Sigmoid colon (tissue), 7 donors: ENCODE measurements around the gene KCNMB3. TPM values are rescaled to one million over a fixed set of nuclear protein-coding genes. Genes with fewer than 3 reads are reported as not detected.

Experiments used
- DNase-seq: peaks from one replicate; pipeline ENCODE4 v3.0.0-alpha.2; 2019
- H3K27ac ChIP-seq, 4 donors: fragments of 200-600 bp; sonication (generic); one replicate each; pipeline ENCODE4 v1.5.1; 2016 to 2019; ENCODE audit warnings: mild to moderate bottlenecking in 1 of 4
- H3K27me3 ChIP-seq, 3 donors: fragments of 200-600 bp; sonication (generic); one replicate each; pipeline ENCODE4 v1.5.1; 2019; ENCODE audit warnings: mild to moderate bottlenecking in 1 of 3
- H3K36me3 ChIP-seq, 4 donors: fragments of 200-600 bp; sonication (generic); one replicate each; pipeline ENCODE4 v1.5.1; 2016 to 2019
- H3K4me1 ChIP-seq, 4 donors: fragments of 200-600 bp; sonication (generic); one replicate each; pipeline ENCODE4 v1.5.1; 2017 to 2019
- H3K4me3 ChIP-seq, 4 donors: fragments of 200-600 bp; sonication (generic); one replicate each; pipeline ENCODE4 v1.5.1; 2017 to 2019; ENCODE audit warnings: mild to moderate bottlenecking in 2 of 4, moderate library complexity in 1 of 4
- H3K9me3 ChIP-seq, 4 donors: fragments of 200-600 bp in 3 of 4; sonication (generic) in 3 of 4; one replicate each; pipeline versions ENCODE4 v1.5.1 to v1.6.1; 2013 to 2019
- CTCF ChIP-seq, 4 experiments: fragments of 450-650 bp in 3 of 4; fragments of 200-600 bp in 1 of 4; IDR thresholded peaks; one replicate each; pipeline ENCODE4 v1.5.1; 2016 to 2019; ENCODE audit warnings: antibody characterized with exemption in 4 of 4, mild to moderate bottlenecking in 3 of 4, moderate library complexity in 2 of 4
- EP300 ChIP-seq, 4 donors: sonication (generic); formaldehyde crosslinking; IDR thresholded peaks; one replicate each; pipeline ENCODE4 v1.6.1; 2017; ENCODE audit warnings: antibody characterized with exemption in 4 of 4
- POLR2A ChIP-seq, 2 donors: fragments of 450-650 bp; IDR thresholded peaks; one replicate each; pipeline ENCODE4 v1.6.1; 2016; ENCODE audit warnings: antibody characterized with exemption in 2 of 2, mild to moderate bottlenecking in 2 of 2, moderate library complexity in 2 of 2
- POLR2AphosphoS5 ChIP-seq, 4 donors: sonication (generic); formaldehyde crosslinking; IDR thresholded peaks; one replicate each; pipeline ENCODE4 v1.6.1; 2017; ENCODE audit warnings: antibody characterized with exemption in 4 of 4
- WGBS, 2 donors: extraction: QIAGEN DNeasy Blood & Tissue Kit; methylation state at CpG; one replicate each; pipeline ENCODE4 v1.1.7; 2013; 5-methylcytosine and 5-hydroxymethylcytosine counted together
- intact Hi-C: fragments of 100-400 bp; cut with DNase I; formaldehyde crosslinking; loops from one replicate; pipeline ENCODE4 v1.15.1; 2023
- polyA plus RNA-seq, 3 donors: library from polyadenylated mRNA; stranded (reverse); fragments of 200-250 nt; gene quantifications; one replicate each; pipeline ENCODE4 v1.2.3, GENCODE V29; 2013
- total RNA-seq, 4 donors: library from RNA; depleted of rRNA; stranded (reverse); fragments of >200 nt; gene quantifications; one replicate each; pipeline ENCODE4 v1.1.0, GENCODE V29; 2016
- donor health status: healthy with polysubstance abuse.
- donor health status: Bipolar disorder and iron deficiency.
- donor health status: healthy.

KCNMB3 gene
- total and polyA plus RNA-seq, 7 donors = 0.60 to 7.2 (median 2.7) TPM

DNA sequence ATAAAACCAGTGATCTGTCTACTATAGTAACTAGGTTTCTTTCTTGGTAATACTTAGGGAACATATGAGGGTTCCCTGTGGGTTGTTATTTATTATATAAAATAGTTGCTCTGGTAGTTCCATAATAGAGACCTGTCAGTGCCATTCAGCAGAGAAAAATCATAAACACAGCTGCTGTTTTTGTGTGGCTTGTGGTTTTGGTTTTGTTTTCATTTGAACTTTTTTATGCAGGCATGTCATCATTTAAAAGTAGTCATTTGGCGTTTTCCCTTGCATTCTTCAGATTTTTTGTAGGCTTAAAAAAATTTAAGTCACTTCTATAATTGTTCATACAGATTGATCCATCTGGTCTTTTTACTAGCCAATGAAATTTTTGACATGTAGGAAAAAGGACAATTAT, 54.8 kb downstream of the KCNMB3 start:
- TF ChIP-seq POLR2A (IDR thresholded peaks at IDR 0.05) = no peak
- TF ChIP-seq EP300 (IDR thresholded peaks at IDR 0.05) = no peak
- TF ChIP-seq CTCF (IDR thresholded peaks at IDR 0.05) = no peak
- intact Hi-C loops = no loop called here
- 14 to 64% methylated on average over 1 of the region's 1 CpG for WGBS, 2 donors

DNA sequence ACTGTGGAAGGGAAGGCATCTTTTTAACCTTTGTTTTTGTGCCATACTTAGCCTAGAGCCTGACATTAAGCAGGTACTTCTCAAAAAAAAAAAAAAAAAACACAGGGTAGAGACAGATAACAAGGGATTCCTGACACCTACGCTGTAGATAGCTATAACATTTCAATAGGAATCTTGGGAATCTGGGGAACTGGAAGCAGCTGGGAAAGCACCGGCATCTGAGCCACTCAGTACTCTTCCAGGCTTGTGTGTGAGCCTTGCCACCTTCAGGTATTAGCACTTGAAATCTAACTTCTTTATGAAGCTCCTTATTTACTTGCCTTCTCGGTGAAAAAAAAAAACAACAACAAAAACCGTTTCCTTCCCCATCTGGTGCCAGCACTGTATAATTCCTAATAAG, 56.0 kb downstream of the KCNMB3 start:
- WGBS, 2 donors = 57 to 81% methylated on average over 4 of the region's 4 CpGs
- intact Hi-C loops = no loop called here

More for the DNA sequence above, 54.8 kb downstream of the KCNMB3 start:
- Histone ChIP-seq H3K36me3 (peaks cover 0 to 14% (median 0%) of the 10 kb centered on the region in 4 donors), H3K27ac (peak overlapping the region in 3 of 4 donors; percentile 5 to 22 (median 20)), H3K27me3 (no peaks in the 10 kb centered on the region), H3K9me3 (no peaks in the 10 kb centered on the region), H3K4me3 (no peak overlapping the region), H3K4me1 (peaks cover 0 to 33% (median 28%) of the 10 kb centered on the region in 4 donors)
- DNase-seq = no peak

More for the DNA sequence above, 56.0 kb downstream of the KCNMB3 start:
- no peak for DNase-seq
- no peak for TF ChIP-seq POLR2A (IDR thresholded peaks at IDR 0.05)
- no peak for TF ChIP-seq EP300 (IDR thresholded peaks at IDR 0.05)
- no peak for TF ChIP-seq CTCF (IDR thresholded peaks at IDR 0.05)
- TF ChIP-seq POLR2AphosphoS5 (IDR thresholded peaks at IDR 0.05) = no peak
- Histone ChIP-seq H3K27ac (peak overlapping the region in 2 of 4 donors; percentile 3 to 11), H3K27me3 (no peaks in the 10 kb centered on the region), H3K4me3 (no peak overlapping the region), H3K36me3 (peaks cover 0 to 5% (median 0%) of the 10 kb centered on the region in 4 donors), H3K9me3 (no peaks in the 10 kb centered on the region), H3K4me1 (peaks cover 0 to 44% (median 40%) of the 10 kb centered on the region in 4 donors)

Other genes with a start within 250 kb of the KCNMB3 start
- 10 to 100 TPM; 12.4 to 16.9 (median 14.7) TPM for gene ZMAT3, start 179.3 kb downstream of the KCNMB3 start, total RNA-seq
- gene ZMAT3, start 179.3 kb downstream of the KCNMB3 start, polyA plus RNA-seq = 1 to 10 TPM; 2.4 to 3.8 (median 3.0) TPM
- gene PIK3CA, start 102.8 kb downstream of the KCNMB3 start, total RNA-seq = 10 to 100 TPM; 21.6 to 44.6 (median 25.4) TPM
- 1 to 10 TPM; 3.0 to 7.6 (median 3.5) TPM for gene PIK3CA, start 102.8 kb downstream of the KCNMB3 start, polyA plus RNA-seq
- 10 to 100 TPM; 48.7 to 75.9 (median 65.8) TPM for gene ZNF639, start 71.9 kb upstream of the KCNMB3 start, total RNA-seq
- 10 to 100 TPM; 16.4 to 22.8 (median 18.5) TPM for gene ZNF639, start 71.9 kb upstream of the KCNMB3 start, polyA plus RNA-seq
- gene MFN1, start 96.6 kb upstream of the KCNMB3 start, total RNA-seq = 10 to 100 TPM; 27.6 to 42.1 (median 37.0) TPM
- gene MFN1, start 96.6 kb upstream of the KCNMB3 start, polyA plus RNA-seq = 10 to 100 TPM in 1 of 3 donors, 1 to 10 TPM in 2; 8.6 to 15.4 (median 9.6) TPM
- 10 to 100 TPM; 32.5 to 44.3 (median 37.4) TPM for gene GNB4, start 200.4 kb upstream of the KCNMB3 start, total RNA-seq
- gene GNB4, start 200.4 kb upstream of the KCNMB3 start, polyA plus RNA-seq = 1 to 10 TPM; 3.6 to 7.9 (median 4.4) TPM